DMS 273 (cell line): ENCODE results near the gene HTR1D.

Experiments used
- DNase-seq: peaks from one replicate; lab custom pipeline; 2025; ENCODE audit not compliant: unreplicated experiment; lab: John Stamatoyannopoulos, UW

The HTR1D gene

GRCh38 chr1:23156940-23157339 lies 60.4 kb downstream of the HTR1D start:
- peak; percentile 10 for DNase-seq

- no peak for DNase-seq
Observed at GRCh38 chr1:23152966-23153684, 64.2 kb downstream of the HTR1D start.

- no peak for DNase-seq
Observed at GRCh38 chr1:23150742-23151141, 66.6 kb downstream of the HTR1D start.

GRCh38 chr1:23150125-23150524 lies 67.2 kb downstream of the HTR1D start:
- no peak for DNase-seq

GRCh38 chr1:23149114-23149513 lies 68.2 kb downstream of the HTR1D start:
- DNase-seq = no peak

GRCh38 chr1:23148084-23148483 lies 69.2 kb downstream of the HTR1D start:
- no peak for DNase-seq
